IMR-90 (cell line): ENCODE measurements around the gene PLBD2.

Experiments used
- BHLHE40 ChIP-seq: fragments of 150-350 bp; IDR thresholded peaks from 2 replicates; pipeline ENCODE4 v1.6.1; 2016; ENCODE audit warnings: mild to moderate bottlenecking, low read depth, low read length
- CEBPB ChIP-seq: IDR thresholded peaks from 2 replicates; pipeline ENCODE4 v1.6.1; 2012; ENCODE audit warnings: low read depth, low read length, improper control_type of control experiment
- CHD1 ChIP-seq: IDR thresholded peaks from 2 replicates; pipeline ENCODE4 v1.6.1; 2012; ENCODE audit warnings: low read depth, low read length, improper control_type of control experiment
- CTCF ChIP-seq: conservative IDR thresholded peaks from 2 replicates; pipeline ENCODE4 v1.5.1; 2012; ENCODE audit warnings: mild to moderate bottlenecking, low read depth, low read length, improper control_type of control experiment
- FOS ChIP-seq: fragments of 150-350 bp; IDR thresholded peaks from 2 replicates; pipeline ENCODE4 v1.6.1; 2016; ENCODE audit warnings: low read depth, low read length
- MAFK ChIP-seq: IDR thresholded peaks from 2 replicates; pipeline ENCODE4 v1.6.1; 2012; ENCODE audit warnings: low read depth, low read length, improper control_type of control experiment
- POLR2A ChIP-seq: IDR thresholded peaks from 2 replicates; pipeline ENCODE4 v1.6.1; 2012; ENCODE audit warnings: mild to moderate bottlenecking, low read depth, low read length
- RAD21 ChIP-seq: IDR thresholded peaks from 2 replicates; pipeline ENCODE4 v1.6.1; 2012; ENCODE audit warnings: low read length, improper control_type of control experiment
- RFX5 ChIP-seq: IDR thresholded peaks from 2 replicates; pipeline ENCODE4 v1.8.0; 2012; ENCODE audit warnings: low read depth, mild to moderate bottlenecking, low read length, moderate library complexity
- SMC3 ChIP-seq: fragments of 150-350 bp; IDR thresholded peaks from 2 replicates; pipeline ENCODE4 v1.6.1; 2016; ENCODE audit warnings: low read depth, mild to moderate bottlenecking, antibody characterized with exemption, low read length, moderate library complexity

GRCh38 chr12:113374823-113375428 is 16.5 kb downstream of the PLBD2 start:
- TF ChIP-seq CTCF (no peak), RAD21 (no peak), POLR2A (no peak), CHD1 (no peak), RFX5 (no peak), BHLHE40 (no peak), CEBPB (no peak), MAFK (no peak), FOS (no peak), SMC3 (no peak)
